ENCODE data around the gene E2F4.
A peak's percentile ranks its signal among the peaks of the same experiment; 100 is the strongest.

GRCh38 chr16:67173808-67174705 is 17.9 kb upstream of the E2F4 start:
- TF ChIP-seq POLR2AphosphoS5 (IDR thresholded peaks at IDR 0.05; ENCODE audit: low read depth) (peak; percentile 48), EZH2 (IDR thresholded peaks at IDR 0.05; ENCODE audit: low read depth, unreplicated experiment) (peak; percentile 40), CTCF (conservative IDR thresholded peaks at IDR 0.05; ENCODE audit: low read depth in 2 of 2) (peak in 1 of 2 experiments; percentile 31; a peak in 1 of 4 replicates), CREB1 (CRISPR knock-in tag; IDR thresholded peaks at IDR 0.05; ENCODE audit: low read depth) (no peak), STAT1 (IDR thresholded peaks at IDR 0.05; ENCODE audit: unreplicated experiment) (no peak)
- TF ChIP-seq, protein P1, sequence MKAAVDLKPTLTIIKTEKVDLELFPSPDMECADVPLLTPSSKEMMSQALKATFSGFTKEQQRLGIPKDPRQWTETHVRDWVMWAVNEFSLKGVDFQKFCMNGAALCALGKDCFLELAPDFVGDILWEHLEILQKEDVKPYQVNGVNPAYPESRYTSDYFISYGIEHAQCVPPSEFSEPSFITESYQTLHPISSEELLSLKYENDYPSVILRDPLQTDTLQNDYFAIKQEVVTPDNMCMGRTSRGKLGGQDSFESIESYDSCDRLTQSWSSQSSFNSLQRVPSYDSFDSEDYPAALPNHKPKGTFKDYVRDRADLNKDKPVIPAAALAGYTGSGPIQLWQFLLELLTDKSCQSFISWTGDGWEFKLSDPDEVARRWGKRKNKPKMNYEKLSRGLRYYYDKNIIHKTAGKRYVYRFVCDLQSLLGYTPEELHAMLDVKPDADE (IDR thresholded peaks at IDR 0.05), result no peak; the same call in 1 of the 2 replicates
